Glomerular endothelial cell (primary cell): ENCODE results near the gene FGF18. TPM values are rescaled to one million over a fixed set of nuclear protein-coding genes. Genes with fewer than 3 reads are reported as not detected.
"Not testable (repeated sequence)": the region's sequence is repeated elsewhere in the genome, so short reads cannot be mapped to it uniquely, and the experiment has no call there.

Source experiments
- DNase-seq: peaks from one replicate; pipeline ENCODE4 v3.0.0-alpha.2; 2011; ENCODE audit warnings: low read depth, low spot score; ENCODE audit errors: extremely low read depth
- total RNA-seq: library from RNA; depleted of rRNA; stranded (reverse); fragments of >200 nt; gene quantifications from 2 replicates; pipeline ENCODE4 v1.2.3, GENCODE V29; 2015

The FGF18 gene
- total RNA-seq, 1 donor from 2014 or later: not detected

- DNase-seq: not testable (repeated sequence)
Measured at GRCh38 chr5:171398660-171399059, 20.8 kb upstream of the FGF18 start.

GRCh38 chr5:171400169-171400568 lies 19.3 kb upstream of the FGF18 start:
- no peak for DNase-seq

DNA sequence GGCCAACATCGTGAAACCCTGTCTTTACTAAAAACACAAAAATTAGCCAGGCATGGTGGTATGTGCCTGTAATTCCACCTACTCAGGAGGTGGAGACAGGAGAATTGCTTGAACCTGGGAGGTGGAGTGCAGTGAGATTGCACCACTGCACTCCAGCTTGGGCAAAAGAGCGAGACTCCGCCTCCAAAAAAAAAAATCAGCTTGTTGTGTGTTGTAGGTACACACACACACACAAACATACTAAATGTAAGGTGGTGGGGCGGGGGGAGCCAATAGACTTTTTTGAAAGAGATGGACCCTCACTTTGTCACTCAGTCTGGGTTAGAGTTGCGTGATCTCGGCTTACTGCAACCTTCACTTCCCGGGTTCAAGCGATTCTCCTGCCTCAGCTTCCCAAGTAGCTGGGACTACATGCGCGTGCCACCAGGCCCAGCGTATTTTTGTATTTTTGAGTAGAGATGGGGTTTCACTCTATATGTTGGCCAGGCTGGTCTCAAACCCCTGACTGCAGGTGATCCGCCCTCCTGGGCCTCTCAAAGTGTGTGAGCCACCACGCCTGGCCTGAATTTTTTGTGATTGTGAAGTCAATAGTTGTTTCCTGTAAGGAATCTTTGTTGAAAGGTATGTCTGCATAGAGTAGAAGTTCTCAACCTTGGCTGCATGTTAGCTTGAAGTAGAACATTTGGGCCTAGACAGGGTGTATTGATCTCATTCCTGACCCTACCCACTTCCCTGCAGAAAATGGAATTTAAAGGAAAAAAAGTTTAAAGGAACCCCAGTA lies 18.1 kb upstream of the FGF18 start:
- DNase-seq: no peak

DNA sequence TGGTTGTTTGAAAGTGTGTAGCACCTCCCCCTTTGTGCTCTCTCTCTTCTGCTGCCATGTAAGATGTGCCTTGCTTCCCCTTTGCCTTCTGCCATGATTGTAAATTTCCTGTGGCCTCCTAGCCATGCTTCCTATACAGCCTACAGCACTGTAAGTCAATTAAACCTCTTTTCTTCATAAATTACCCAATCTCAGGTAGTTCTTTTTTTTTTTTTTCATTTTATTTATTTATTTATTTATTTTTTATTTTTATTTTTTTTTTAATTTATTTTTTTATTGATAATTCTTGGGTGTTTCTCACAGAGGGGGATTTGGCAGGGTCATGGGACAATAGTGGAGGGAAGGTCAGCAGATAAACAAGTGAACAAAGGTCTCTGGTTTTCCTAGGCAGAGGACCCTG lies 16.7 kb upstream of the FGF18 start:
- DNase-seq: not testable (repeated sequence)

GRCh38 chr5:171405615-171406014 lies 13.8 kb upstream of the FGF18 start:
- DNase-seq: no peak

- no peak for DNase-seq
Measured at GRCh38 chr5:171407234-171407633, 12.2 kb upstream of the FGF18 start.

- DNase-seq: no peak
Measured at GRCh38 chr5:171409164-171410136, 10.0 kb upstream of the FGF18 start.

- DNase-seq: no peak
Measured at GRCh38 chr5:171410181-171410580, 9.3 kb upstream of the FGF18 start.

GRCh38 chr5:171412186-171412585 lies 7.3 kb upstream of the FGF18 start:
- no peak for DNase-seq

DNA sequence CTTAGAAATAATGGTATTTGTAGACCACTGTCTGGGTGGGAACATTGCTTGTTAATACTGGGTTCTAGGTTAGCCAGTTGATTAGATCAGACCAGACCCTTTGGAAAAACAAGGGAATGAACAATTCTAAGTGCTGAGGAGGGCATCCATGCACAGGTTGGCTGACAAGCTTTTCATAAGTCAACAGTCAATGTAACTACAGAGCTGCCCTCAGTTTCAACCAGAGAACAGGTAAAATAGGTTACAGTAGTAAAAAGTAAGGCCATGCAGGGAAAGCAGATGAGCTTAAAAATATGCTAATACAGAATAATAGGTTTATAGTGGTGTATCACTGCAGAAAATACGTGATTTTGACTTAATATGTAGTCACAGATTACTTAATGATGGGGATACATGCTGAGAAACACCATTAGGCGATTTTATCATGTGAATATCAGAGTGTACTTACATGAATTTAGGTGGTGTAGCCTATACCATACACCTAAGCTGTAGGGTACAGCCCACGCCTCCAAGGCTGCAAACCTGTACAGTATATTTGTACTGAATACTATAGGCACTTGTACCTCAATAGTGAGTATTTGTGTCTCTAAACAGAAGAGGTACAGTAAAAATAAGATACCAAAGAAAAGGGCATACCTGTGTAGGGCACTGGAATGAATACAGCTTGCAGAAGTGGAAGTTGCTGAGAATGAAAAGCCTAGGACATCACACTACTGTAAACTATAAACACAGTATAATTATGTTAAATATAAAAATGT lies 6.1 kb upstream of the FGF18 start:
- no peak for DNase-seq

DNA sequence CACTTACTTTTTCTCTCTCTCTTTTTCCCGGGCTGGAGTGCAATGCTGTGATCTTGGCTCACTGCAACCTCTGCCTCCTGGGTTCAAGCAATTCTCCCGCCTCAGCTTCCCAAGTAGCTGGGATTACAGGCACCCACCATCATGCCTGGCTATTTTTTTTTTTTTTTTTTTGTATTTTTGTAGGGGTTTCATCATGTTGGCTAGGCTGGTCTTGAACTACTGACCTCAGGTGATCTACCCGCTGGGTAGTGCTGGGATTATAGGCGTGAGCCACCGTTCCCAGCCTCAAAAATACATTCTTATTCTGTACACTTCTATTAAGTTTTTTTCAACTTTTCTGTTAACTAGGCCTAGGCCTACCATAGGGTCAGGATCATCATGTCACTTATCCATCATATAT lies 5.5 kb upstream of the FGF18 start:
- not testable (repeated sequence) for DNase-seq

DNA sequence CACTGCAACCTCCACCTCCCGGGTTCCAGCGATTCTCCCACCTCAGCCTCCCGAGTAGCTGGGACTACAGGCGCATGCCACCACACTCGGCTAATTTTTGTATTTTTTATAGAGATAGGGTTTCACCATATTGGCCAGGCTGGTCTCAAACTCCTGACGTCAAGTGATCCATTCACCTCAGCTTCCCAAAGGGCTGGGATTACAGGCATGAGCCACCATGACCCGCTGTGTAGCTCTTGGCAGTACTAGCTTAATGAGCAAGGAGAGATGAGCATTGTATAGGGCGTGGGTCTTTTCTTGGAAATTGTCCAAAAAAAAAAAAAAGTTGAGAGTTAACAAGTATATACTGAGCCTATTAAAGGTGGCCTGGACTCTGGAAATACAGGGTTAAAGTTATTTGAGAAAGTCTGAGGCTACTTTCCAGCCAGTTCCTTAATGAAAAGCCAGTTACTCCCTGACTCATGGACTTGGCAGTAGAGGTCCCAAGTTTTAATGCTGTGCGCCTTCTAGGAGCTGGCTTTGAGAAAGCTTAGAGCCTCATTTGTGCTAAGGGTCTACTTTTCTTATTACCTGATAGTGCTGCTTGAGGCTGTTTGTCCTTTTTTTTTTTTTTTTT lies 4.2 kb upstream of the FGF18 start:
- no peak for DNase-seq

DNA sequence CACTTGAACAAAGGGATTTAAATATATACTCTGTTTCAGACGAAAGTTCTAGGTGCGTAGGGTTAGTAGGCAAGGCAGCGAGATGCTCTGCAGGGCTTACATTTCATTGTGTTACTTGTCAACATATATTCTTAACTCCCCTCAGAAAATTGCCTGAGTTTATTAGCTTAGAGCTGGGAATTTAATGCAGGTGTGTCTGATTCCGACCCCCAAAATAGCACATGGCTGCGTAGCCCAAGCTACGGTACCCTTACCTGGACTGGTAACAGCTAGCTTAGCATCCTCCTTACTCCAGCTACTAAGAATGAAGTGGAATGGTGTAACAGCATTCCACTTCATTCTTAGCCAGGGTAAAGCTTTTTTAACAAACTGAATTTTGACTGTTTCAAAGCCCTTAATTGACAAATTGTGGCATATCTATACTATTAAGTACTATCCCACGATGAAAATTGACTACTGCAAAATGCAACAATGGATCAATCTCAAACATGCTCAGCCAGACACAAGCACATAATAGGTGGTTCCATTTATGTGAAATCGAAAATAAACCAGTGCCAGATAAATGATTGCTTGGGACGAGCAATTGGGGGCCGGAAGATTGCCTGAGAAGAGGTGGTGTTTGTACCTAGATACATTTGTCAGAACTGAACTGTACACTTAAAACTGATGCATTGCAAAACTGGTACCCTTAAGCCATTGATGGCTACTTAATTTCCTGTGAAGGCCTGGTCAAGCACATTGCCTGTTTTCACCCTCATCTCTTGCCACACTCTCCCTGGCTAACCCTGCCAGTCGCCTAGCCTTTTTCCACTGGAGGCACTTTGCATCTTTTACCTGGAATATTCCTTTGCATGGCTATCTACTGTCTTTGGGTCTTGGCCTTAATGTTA lies 3.0 kb upstream of the FGF18 start:
- no peak for DNase-seq

- no peak for DNase-seq
Measured at GRCh38 chr5:171418316-171418981, 998 bp upstream of the FGF18 start.

- DNase-seq: no peak
Measured at GRCh38 chr5:171419688-171420430, 412 bp downstream of the FGF18 start.

- DNase-seq: no peak
Measured at GRCh38 chr5:171420431-171421241, 1.2 kb downstream of the FGF18 start.
